Fibroblast of skin of abdomen (primary cell): Measurements from ENCODE around the gene SCYL2.

Source experiments
- DNase-seq: peaks from one replicate; pipeline ENCODE4 v3.0.0-alpha.2; 2013

SCYL2 gene

DNA sequence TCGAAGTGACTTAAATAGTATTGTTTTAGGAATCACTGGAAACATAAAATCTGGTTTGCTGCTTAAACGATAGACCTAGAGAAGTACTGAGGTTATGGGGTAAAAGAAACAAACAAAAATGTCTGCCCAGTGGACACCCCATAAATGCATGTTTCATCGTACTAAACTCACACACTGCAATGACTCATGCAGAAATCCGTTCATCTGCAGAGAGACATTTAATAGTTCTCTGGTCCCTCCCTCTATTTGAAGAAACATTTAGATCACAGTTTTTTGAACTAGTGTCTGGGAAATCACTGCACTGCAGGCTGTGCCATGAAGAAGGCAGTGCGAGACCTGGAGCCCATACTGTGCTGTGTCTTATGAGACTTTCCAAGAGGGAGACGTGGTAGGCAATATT lies 115.4 kb downstream of the SCYL2 start:
- peak; percentile 5 for DNase-seq

- no peak for DNase-seq
Measured at GRCh38 chr12:100383586-100384558, 116.9 kb downstream of the SCYL2 start.

DNA sequence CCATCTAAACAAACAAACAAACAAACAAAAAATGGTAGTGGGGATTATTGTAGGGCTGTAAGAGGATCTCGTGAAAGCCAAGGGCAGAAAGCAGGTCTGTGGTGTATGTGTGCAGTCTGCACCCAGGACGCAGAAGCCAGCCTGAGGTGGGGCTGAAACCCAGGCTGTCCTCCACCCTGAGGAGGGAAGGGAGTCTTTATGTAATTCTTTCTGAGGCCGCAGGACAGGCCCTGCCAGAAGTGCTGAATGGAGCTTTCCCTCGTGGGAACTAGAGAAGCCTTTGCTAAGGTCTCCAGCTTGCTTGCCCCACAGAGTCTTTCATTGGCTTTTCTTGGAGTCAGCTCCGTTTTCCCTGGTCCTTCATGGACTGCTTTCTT lies 117.6 kb downstream of the SCYL2 start:
- no peak for DNase-seq

- no peak for DNase-seq
Measured at GRCh38 chr12:100388382-100388781, 121.4 kb downstream of the SCYL2 start.
